GM10847 (cell line): Measurements from ENCODE around the gene LRRC49.

Experiments
- POLR2A ChIP-seq: IDR thresholded peaks from 2 replicates; pipeline ENCODE4 v1.6.1; 2011; ENCODE audit not compliant: insufficient read length; ENCODE audit errors: extremely low read depth

Gene LRRC49, protein sequence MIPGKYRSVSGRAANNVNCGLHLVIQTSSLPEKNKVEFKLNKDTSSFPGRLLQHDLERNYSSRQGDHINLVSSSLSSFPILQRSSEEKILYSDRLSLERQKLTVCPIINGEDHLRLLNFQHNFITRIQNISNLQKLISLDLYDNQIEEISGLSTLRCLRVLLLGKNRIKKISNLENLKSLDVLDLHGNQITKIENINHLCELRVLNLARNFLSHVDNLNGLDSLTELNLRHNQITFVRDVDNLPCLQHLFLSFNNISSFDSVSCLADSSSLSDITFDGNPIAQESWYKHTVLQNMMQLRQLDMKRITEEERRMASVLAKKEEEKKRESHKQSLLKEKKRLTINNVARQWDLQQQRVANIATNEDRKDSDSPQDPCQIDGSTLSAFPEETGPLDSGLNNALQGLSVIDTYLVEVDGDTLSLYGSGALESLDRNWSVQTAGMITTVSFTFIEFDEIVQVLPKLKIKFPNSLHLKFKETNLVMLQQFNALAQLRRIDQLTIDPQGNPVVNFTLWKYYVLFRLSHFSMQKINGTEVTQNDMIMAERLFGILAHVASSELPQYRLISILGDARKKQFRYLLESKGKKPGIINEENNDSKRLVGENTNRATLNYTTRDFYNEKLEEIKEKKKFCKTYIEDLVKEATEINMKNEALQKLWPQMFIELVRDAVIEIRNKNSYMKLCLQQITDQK

DNA sequence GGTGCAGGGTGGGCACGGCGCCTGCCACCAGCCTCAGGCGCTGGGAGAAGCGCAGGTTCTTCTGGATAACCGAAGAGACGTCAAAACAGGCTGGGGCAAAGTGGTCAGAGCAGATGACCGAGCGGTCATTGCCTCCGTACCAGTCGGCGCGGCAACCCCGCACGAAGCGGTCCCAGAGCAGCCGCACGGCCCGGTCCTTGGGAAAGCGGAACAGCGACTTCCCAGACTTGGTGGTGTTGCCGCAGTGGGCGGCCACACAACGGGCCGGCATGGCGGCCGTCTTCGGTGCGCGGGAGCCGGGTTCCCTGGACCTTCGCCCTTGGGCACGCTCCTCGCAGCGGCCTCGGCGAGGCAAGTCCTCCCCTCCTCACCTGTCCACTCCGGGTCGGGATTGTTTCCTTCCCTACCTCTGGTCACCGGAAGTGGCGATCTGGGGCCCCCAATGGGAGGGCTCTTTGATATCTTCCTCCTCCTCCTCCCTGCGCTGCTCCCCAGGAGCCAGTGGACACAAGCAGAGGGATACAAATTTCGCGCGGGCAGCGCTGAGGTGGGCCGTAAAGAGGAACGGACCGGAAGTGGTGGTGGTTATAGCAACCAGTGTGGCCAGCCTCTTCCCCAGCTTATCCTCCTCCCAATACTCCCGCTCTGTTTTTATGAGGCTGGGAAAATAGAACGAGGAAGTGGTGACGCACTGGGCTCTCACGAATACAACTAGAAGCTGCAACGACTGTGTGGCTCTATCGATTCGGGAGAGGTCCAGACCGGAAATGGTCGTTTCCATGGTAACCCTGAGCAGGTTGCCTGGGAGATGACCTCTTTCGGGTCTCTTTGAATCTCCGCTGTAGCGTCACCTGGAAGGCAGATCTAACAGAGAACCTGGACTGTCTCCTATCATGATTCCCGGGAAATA, at the start of gene LRRC49, which contains the start of gene THAP10:
Gene LRRC49 (plus strand): TSS at position 825 of the 910 bp plus-strand sequence. CDS start 69 bp downstream, at position 894.
Gene THAP10 (minus strand): TSS at position 432 of the 910 bp plus-strand sequence. CDS start 161 bp downstream, at position 271.
- no peak for TF ChIP-seq POLR2A

- no peak for TF ChIP-seq POLR2A
Measured at GRCh38 chr15:70845602-70846360, 46.8 kb upstream of the LRRC49 start.

- no peak for TF ChIP-seq POLR2A
Measured at GRCh38 chr15:70851889-70852288, 40.7 kb upstream of the LRRC49 start.

GRCh38 chr15:70852501-70853317, 39.9 kb upstream of the LRRC49 start:
- TF ChIP-seq POLR2A = no peak

DNA sequence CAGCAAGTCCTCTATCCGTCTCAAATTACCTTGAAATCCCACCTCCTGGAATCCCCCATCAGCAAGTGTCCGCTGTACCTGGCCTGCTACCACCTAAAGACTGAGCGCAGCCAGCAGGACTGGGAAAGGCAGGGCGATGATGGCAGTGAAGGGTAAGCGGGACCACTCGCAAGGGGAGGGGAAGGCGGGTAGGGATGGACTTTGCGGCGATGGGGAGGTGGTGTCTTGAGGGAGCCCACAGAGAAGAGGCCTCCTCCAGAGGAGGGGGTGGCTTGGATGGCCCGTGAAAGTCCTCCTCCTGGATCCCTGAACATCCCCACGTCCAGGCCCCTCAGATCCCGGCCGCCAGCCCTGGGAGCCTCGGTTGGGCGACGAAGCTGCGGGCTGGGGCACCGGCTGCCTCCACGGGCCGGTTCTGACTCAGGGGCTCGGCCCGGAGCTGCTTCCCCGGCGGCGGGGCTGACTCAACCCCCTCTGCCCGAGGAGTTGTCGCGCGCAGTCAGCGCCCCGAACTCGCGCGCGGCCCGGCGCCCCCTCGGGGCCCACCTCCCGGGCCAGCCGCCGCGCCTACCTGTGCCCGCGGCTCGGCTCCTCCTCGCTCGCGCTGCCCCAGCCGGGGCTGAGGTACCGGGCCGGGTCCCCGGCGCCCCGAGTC, 39.2 kb upstream of the LRRC49 start:
- TF ChIP-seq POLR2A = no peak

DNA sequence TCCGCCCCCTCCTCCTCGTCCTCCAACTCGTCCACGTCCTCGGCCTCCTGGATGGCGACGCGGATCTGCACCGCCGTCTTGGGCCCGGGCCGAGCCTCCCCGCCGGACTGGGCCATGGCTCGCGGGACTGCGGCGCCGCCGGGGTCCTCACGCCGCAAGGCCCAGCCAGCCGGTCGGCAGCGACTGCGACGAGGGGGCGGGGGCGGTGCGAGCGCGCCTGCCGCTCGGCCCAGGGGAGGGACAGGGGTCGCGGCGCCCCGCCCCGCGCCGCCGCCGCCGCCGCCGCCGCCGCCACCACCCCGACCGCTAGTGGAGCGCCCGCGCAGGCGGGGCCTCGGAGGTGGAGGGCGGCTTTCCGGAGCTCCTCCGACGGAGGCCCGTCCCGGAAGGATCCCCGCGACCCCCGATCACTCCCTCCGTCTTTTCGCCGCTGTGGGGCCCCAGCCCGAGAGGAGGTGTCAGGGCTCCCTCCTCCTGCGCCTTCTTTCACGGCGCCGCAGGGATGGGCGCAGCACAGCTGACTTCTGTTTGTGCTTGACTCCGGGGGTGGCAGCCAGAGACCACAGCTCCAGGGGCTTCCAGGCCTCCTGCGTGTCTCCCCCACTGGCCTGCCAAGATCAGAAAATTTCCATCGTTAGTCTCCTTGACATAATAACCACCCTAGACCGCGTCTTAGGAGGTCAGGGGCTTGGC, 38.5 kb upstream of the LRRC49 start, which contains the start of gene LARP6:
Gene LARP6 (minus strand): TSS at position 185 of the 693 bp plus-strand sequence. CDS start 69 bp downstream, at position 116.
- TF ChIP-seq POLR2A = no peak

DNA sequence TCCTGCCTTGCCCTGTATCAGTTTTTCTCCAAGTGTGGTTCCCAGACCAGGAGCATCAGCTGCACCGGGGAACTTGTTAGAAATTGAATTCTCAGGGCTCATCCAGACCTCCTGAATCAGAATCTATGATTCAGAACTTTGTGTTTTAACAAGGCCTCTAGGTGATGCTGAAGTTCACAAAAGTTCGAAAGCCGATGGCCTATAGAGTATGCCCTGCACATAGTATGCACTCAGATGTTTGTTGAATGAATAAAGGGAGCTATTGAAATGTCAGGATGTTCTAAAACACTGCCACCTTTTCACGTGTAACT, 38.0 kb upstream of the LRRC49 start:
- TF ChIP-seq POLR2A = no peak

DNA sequence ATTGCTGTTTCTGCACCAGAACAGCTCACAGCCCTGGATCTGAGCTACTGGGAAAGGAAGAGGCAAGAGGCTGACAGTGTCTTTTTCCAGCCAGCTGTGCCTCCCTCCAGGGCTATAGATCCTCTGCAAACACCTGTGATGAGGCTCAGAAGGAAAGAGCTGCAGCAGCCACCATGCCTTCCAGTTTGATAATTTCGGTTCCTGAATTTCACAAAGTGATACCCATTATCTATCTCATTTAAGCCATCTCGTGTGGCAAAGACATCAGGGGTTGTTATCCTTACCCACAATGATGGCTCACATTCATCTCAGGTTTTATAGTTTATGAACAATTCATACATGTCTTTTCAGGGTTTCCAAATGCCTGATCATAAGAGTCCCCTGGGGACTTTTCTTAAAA, 36.9 kb upstream of the LRRC49 start:
- TF ChIP-seq POLR2A = no peak

- no peak for TF ChIP-seq POLR2A
Measured at GRCh38 chr15:70856177-70856883, 36.3 kb upstream of the LRRC49 start.

DNA sequence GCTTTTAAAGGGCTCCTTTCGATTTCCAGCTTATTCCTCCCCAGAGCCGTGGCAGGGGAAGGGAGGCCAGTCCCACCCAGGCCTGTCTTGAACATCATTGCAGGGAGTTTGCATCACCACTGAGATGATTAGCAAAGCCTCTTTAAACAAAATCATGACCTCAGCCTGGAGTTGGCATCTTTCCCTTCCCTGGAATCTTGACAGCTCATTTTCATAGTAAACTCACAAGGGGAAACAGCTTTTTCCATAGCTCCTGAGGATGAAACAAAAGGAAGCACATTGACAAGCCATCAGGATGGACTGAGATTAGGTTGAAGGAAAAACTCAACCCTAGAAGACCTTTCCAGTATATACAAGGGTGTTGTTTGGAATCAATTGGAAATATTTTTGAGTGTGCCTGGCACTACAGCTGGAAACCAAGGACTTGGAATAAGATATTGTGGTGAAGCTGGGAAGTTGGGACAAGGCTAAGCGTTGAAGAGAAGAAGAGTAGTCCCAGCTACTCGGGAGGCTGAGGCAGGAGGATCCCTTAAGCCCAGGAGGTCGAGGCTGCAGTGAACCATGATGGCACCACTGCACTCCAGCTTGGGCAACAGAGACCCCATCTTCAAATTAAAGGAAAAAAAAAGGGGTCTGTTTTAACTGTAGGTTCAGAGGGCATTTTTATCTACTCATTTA, 35.6 kb upstream of the LRRC49 start:
- TF ChIP-seq POLR2A = no peak

GRCh38 chr15:70857562-70858285, 34.9 kb upstream of the LRRC49 start:
- no peak for TF ChIP-seq POLR2A

GRCh38 chr15:70859322-70859908, 33.2 kb upstream of the LRRC49 start:
- no peak for TF ChIP-seq POLR2A
